Measurements from ENCODE around the gene ENOX1. TPM values are rescaled to one million over a fixed set of nuclear protein-coding genes. Genes with fewer than 3 reads are reported as not detected.

The ENOX1 gene
- total RNA-seq, 1 donor from 2014 or later = 3.0 TPM

DNA sequence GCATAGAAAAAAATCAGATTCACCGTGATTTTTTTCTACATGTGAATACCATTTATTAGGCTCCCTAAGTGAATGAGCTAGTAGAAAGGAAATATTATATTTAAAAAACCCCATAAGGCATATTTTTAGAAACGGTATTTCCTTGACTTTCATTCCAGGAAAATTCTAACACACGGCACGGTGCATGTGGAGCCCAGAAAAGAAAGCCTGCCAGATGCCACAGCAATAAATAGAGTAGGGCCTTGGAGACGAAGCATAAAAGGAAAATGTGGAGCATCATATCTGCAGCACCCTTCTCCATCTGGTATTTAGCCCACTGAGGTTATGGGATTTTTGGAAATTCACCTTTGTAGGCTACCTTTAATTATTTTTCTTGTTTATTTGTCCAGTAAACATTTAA, 314.4 kb downstream of the ENOX1 start:
- Mint-ChIP-seq H3K27me3 (ENCODE audit: low read depth) (no peaks in the 10 kb centered on the region), H3K36me3 (no peaks in the 10 kb centered on the region), H3K4me1 (peaks cover 11% of the 10 kb centered on the region), H3K9me3 (no peaks in the 10 kb centered on the region), H3K27ac (no peak overlapping the region), H3K4me3 (no peak overlapping the region)
- DNase-seq (ENCODE audit: low spot score in 2 of 2, unreplicated experiment in 2 of 2) = no peak
- TF ChIP-seq, protein P1, sequence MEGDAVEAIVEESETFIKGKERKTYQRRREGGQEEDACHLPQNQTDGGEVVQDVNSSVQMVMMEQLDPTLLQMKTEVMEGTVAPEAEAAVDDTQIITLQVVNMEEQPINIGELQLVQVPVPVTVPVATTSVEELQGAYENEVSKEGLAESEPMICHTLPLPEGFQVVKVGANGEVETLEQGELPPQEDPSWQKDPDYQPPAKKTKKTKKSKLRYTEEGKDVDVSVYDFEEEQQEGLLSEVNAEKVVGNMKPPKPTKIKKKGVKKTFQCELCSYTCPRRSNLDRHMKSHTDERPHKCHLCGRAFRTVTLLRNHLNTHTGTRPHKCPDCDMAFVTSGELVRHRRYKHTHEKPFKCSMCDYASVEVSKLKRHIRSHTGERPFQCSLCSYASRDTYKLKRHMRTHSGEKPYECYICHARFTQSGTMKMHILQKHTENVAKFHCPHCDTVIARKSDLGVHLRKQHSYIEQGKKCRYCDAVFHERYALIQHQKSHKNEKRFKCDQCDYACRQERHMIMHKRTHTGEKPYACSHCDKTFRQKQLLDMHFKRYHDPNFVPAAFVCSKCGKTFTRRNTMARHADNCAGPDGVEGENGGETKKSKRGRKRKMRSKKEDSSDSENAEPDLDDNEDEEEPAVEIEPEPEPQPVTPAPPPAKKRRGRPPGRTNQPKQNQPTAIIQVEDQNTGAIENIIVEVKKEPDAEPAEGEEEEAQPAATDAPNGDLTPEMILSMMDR (IDR thresholded peaks at IDR 0.05; ENCODE audit: unreplicated experiment) = no peak

DNA sequence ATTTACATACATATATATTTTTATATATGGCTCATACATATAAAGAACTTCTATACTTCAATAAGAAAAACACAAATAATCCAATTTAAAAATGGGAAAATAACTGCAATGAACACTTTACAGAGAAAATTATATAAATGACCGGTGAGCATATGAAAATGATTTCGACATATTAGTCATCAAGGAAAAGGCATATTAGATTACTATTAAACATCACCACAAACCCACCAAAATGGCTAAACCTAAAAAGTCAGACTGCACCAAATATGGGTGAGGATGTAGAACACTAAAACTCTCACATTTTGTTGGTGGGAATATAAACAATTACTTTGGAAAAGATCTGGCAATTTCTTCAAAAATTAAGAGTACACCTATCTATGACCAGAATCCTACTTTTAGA, 316.2 kb downstream of the ENOX1 start:
- no peak overlapping the region for H3K4me3 Mint-ChIP-seq
- H3K27ac Mint-ChIP-seq = no peak overlapping the region
- no peaks in the 10 kb centered on the region for H3K9me3 Mint-ChIP-seq
- no peak for DNase-seq (ENCODE audit: low spot score in 2 of 2, unreplicated experiment in 2 of 2)
- H3K27me3 Mint-ChIP-seq (ENCODE audit: low read depth) = no peaks in the 10 kb centered on the region
- no peaks in the 10 kb centered on the region for H3K36me3 Mint-ChIP-seq
- TF ChIP-seq, protein P1 (IDR thresholded peaks at IDR 0.05; ENCODE audit: unreplicated experiment) = no peak
- peaks cover 11% of the 10 kb centered on the region for H3K4me1 Mint-ChIP-seq

DNA sequence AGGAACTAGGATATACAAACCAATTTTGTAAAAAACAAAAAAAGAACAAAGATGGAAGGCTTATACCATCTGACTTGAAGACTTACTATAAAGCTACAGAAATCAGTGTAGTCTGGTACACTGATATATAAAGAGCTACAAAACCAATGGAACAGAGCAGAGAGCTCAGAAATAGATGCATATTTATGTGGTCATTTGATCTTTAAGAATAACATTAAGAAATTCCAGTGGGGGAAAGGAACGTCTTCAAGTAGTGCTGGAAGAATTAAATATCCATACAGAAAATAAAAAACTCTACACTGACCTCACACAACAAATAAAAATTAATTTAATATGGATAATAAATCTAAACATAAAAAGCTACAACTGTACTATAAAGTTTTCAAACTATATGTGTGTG, 317.0 kb downstream of the ENOX1 start:
- H3K27me3 Mint-ChIP-seq (ENCODE audit: low read depth) = no peaks in the 10 kb centered on the region
- no peak overlapping the region for H3K4me3 Mint-ChIP-seq
- H3K4me1 Mint-ChIP-seq = peaks cover 11% of the 10 kb centered on the region

DNA sequence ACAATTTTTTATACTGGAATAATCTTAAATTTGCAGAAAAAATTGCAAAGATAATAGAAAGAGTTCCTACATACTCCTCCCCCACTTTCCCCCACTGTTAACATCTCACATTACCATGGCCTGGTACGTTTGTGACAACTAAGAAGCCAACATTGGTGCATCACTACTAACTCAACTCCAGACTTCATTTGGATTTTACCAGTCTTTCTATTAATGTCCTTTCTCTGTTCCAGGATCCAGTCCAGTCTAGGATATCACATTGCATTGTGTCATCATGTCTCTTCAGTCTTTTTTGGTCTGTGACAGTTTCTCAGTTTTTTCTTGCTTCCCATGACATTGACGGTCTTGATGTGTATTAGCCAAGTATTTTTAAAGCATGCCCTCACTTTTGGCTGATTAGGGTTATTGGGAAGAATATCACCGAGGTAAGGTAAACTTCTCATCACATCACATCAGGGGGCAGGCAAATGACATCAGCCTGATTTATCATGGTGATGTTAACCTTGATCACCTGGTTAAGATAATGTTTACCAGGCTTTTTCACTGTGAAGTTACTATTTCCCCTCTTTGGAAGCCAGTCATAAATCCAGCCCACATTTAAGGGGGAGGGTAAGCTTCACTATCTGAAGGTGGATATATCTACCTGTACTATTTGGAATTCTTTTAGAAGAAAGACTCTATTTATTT, 322.1 kb downstream of the ENOX1 start:
- Mint-ChIP-seq H3K9me3 (no peaks in the 10 kb centered on the region), H3K36me3 (no peaks in the 10 kb centered on the region), H3K4me1 (no peaks in the 10 kb centered on the region), H3K27ac (no peak overlapping the region), H3K4me3 (no peak overlapping the region), H3K27me3 (ENCODE audit: low read depth) (no peaks in the 10 kb centered on the region)
- TF ChIP-seq, protein P1 (IDR thresholded peaks at IDR 0.05; ENCODE audit: unreplicated experiment) = no peak
- DNase-seq (ENCODE audit: low spot score in 2 of 2, unreplicated experiment in 2 of 2) = no peak

More for the DNA sequence above, 317.0 kb downstream of the ENOX1 start:
- no peaks in the 10 kb centered on the region for H3K9me3 Mint-ChIP-seq
- no peak overlapping the region for H3K27ac Mint-ChIP-seq
- no peak for DNase-seq (ENCODE audit: low spot score in 2 of 2, unreplicated experiment in 2 of 2)
- H3K36me3 Mint-ChIP-seq = no peaks in the 10 kb centered on the region
- TF ChIP-seq, protein P1 (IDR thresholded peaks at IDR 0.05; ENCODE audit: unreplicated experiment) = no peak

DNA sequence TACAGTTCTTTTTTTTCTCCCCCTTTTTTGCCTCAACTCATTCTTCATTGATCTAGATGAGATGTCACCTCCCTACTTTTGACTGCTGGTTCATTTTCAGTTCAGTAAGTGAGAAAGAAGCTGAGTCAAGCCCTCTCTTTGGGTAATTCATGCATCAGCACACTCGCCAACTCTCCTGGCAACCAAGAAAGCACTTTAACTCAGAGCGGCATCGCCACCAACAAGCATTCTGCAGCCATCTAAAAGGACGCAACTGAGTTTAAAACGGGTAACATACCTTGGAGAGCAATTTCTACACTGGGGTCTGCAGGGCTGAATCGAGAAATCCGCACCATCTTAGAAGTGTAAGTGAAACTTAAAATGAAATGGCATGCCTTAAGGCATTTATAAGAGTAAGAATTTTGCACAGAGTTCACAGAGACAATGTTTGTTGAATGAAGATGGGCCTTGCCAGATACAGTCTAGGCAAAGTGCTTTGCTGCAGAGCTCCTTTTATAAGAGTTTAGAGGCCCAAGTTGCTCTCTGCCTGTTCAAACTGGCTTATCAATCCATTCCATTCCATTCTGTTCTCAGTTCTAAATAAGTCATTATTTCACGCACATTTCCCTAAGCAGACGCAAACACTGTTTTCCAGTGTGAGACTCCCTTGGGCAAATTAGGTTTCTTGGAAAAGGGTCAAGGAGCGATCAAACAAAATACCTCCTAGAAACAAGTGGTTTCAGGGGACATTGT, 338.0 kb downstream of the ENOX1 start:
- Mint-ChIP-seq H3K36me3 (no peaks in the 10 kb centered on the region), H3K9me3 (no peaks in the 10 kb centered on the region), H3K27ac (no peak overlapping the region), H3K4me1 (peaks cover 26% of the 10 kb centered on the region), H3K4me3 (no peak overlapping the region), H3K27me3 (ENCODE audit: low read depth) (peaks cover 13% of the 10 kb centered on the region)
- no peak for DNase-seq (ENCODE audit: low spot score in 2 of 2, unreplicated experiment in 2 of 2)
- TF ChIP-seq, protein P1 (IDR thresholded peaks at IDR 0.05; ENCODE audit: unreplicated experiment) = no peak

All from mesothelial cell of epicardium (in vitro differentiated cells).